Mucosa of descending colon (tissue), 3 donors: ENCODE measurements around the gene GMDS. TPM values are rescaled to one million over a fixed set of nuclear protein-coding genes. Genes with fewer than 3 reads are reported as not detected.

Experiments
- ATAC-seq: fragments of 200-7000 bp; cut with Tn5 transposase; one replicate; pipeline ENCODE4 v1.9.1; 2020; ENCODE audit warnings: mild to moderate bottlenecking, moderate library complexity
- DNase-seq, 3 donors: peaks; one replicate each; pipeline ENCODE4 v3.0.0-alpha.2; 2020
- H3K36me3 ChIP-seq: fragments of 200-600 bp; one replicate; pipeline ENCODE4 v1.8.0; 2021; ENCODE audit warnings: low read depth, mild to moderate bottlenecking
- H3K4me1 ChIP-seq: fragments of 200-600 bp; one replicate; pipeline ENCODE4 v1.8.0; 2021; ENCODE audit warnings: low read depth, mild to moderate bottlenecking
- H3K4me3 ChIP-seq: fragments of 200-600 bp; one replicate; pipeline ENCODE4 v1.8.0; 2021; ENCODE audit warnings: mild to moderate bottlenecking
- H3K9me3 ChIP-seq: fragments of 200-600 bp; one replicate; pipeline ENCODE4 v1.8.0; 2021; ENCODE audit warnings: mild to moderate bottlenecking
- intact Hi-C, 2 donors: fragments of 100-400 bp; cut with DNase I in 1 of 2; cut with micrococcal nuclease in 1 of 2; formaldehyde crosslinking; loops; one replicate each; pipeline versions ENCODE4 v1.11.0 to v1.11.1; 2022; cut with DNase I, micrococcal nuclease
- total RNA-seq, 3 donors: library from RNA; stranded (reverse); fragmentation: NEBNext Ultra II Directional in 2 of 3; extraction: Animal tissue kit (Norgen Biotek cat#: 25700) in 2 of 3; gene quantifications; one replicate each; pipeline versions ENCODE4 v1.2.1 to v1.2.4, GENCODE V29; 2021 to 2023
- TF ChIP-seq, protein P1 (sequence below): fragments of 200-600 bp; IDR thresholded peaks from one replicate; pipeline ENCODE4 v1.8.0; 2022; ENCODE audit warnings: antibody characterized with exemption, mild to moderate bottlenecking
- donor health status: DM: no; HTN: no; CAD: no; lungs with moderate emphysema.
- donor health status: DM: no; HTN: no; CAD: no.
- donor health status: DM: no; HTN: yes; CAD: no.

The GMDS gene
- total RNA-seq, 3 donors from 2014 or later: 68.0 to 228 (median 135) TPM

DNA sequence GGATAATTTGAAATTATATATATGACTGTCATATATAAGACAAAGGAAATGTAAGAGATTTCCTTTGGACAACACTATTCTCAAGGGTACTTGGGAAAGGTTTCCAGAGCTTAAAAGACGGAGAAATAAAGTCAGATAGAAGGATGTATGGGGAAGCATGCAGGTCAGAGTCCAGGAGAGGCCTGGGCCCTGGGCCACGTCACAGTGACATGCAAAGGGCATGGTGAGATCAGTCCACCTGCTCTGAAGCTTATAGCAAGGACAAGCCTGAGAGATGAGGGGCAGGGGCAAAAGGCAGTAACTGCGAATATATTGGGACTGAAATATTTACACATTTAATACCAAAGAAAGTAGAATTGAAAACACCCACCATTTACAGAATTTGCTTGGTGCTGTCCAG, 24.6 kb upstream of the GMDS start:
- H3K36me3 ChIP-seq: no peaks in the 10 kb centered on the region
- H3K9me3 ChIP-seq: no peaks in the 10 kb centered on the region
- H3K4me3 ChIP-seq: no peak overlapping the region
- ATAC-seq: no peak
- no peak for DNase-seq
- intact Hi-C loops: no loop called here
- TF ChIP-seq, protein P1, sequence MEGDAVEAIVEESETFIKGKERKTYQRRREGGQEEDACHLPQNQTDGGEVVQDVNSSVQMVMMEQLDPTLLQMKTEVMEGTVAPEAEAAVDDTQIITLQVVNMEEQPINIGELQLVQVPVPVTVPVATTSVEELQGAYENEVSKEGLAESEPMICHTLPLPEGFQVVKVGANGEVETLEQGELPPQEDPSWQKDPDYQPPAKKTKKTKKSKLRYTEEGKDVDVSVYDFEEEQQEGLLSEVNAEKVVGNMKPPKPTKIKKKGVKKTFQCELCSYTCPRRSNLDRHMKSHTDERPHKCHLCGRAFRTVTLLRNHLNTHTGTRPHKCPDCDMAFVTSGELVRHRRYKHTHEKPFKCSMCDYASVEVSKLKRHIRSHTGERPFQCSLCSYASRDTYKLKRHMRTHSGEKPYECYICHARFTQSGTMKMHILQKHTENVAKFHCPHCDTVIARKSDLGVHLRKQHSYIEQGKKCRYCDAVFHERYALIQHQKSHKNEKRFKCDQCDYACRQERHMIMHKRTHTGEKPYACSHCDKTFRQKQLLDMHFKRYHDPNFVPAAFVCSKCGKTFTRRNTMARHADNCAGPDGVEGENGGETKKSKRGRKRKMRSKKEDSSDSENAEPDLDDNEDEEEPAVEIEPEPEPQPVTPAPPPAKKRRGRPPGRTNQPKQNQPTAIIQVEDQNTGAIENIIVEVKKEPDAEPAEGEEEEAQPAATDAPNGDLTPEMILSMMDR: no peak
- no peaks in the 10 kb centered on the region for H3K4me1 ChIP-seq

DNA sequence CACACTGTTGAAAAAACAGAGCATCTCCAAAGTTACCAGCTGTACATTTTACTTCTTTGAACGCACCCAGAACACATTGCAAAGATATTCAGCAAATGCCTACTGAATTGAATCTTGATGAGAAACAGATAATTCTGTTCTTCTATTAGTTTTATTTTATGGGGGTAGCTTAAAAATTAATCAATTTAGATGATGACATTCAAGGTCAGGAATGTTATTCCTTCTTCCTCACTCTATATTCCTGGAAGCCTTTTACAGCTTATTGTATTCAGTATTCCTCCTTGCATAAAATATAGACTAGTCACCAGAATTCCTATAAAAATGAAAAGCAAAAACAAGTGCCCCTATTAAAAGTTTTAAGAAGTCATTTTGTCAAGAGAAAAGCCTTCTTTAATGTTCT, 21.4 kb upstream of the GMDS start:
- intact Hi-C loops: no loop called here
- no peak for DNase-seq
- H3K4me3 ChIP-seq: no peak overlapping the region
- no peak for ATAC-seq
- no peaks in the 10 kb centered on the region for H3K4me1 ChIP-seq
- TF ChIP-seq, protein P1: no peak
- no peaks in the 10 kb centered on the region for H3K9me3 ChIP-seq
- no peaks in the 10 kb centered on the region for H3K36me3 ChIP-seq

GRCh38 chr6:2266031-2266795, 20.8 kb upstream of the GMDS start:
- no peaks in the 10 kb centered on the region for H3K36me3 ChIP-seq
- DNase-seq (no peak), ATAC-seq (no peak)
- TF ChIP-seq, protein P1: no peak
- no peaks in the 10 kb centered on the region for H3K9me3 ChIP-seq
- intact Hi-C loops: no loop called here
- H3K4me3 ChIP-seq: no peak overlapping the region
- no peaks in the 10 kb centered on the region for H3K4me1 ChIP-seq

- TF ChIP-seq, protein P1: no peak
- intact Hi-C loops: no loop called here
- Histone ChIP-seq H3K4me3 (no peak overlapping the region), H3K36me3 (no peaks in the 10 kb centered on the region), H3K9me3 (no peaks in the 10 kb centered on the region), H3K4me1 (peaks cover 3% of the 10 kb centered on the region)
- DNase-seq (no peak), ATAC-seq (peak; percentile 64)
Observed at GRCh38 chr6:2264932-2265331, 19.5 kb upstream of the GMDS start.

GRCh38 chr6:2263896-2264295, 18.5 kb upstream of the GMDS start:
- no peak overlapping the region for H3K4me3 ChIP-seq
- ATAC-seq (no peak), DNase-seq (no peak)
- intact Hi-C loops: no loop called here
- H3K4me1 ChIP-seq: peaks cover 3% of the 10 kb centered on the region
- TF ChIP-seq, protein P1: no peak
- no peaks in the 10 kb centered on the region for H3K9me3 ChIP-seq
- no peaks in the 10 kb centered on the region for H3K36me3 ChIP-seq
